Measurements from ENCODE around the gene DOCK1.
"Not testable (repeated sequence)": the region's sequence is repeated elsewhere in the genome, so short reads cannot be mapped to it uniquely, and the experiment has no call there.

DOCK1 gene

DNA sequence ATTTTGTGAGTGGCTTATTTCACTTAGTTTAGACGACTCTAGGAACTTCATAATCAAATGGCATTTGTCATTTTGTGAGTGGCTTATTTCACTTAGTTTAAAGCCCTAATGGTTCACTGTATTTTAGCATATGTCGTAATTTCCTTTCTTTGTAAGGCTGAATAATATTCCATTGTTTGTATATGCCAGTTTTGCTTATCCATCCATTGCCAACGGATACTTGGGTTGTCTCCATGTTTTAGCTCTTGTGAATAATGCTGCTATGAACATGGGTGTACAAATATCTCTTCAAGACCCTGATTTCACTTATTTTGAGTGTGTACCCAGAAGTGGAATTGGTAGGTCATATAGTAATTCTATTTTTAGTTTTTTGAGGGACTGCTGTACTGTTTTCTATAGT lies 31.8 kb downstream of the DOCK1 start:
- no peaks in the 10 kb centered on the region for H3K4me1 ChIP-seq (ENCODE audit: insufficient read depth, low read length, poor library complexity, severe bottlenecking)
- H3F3A ChIP-seq (ENCODE audit: low read depth), result no peaks in the 10 kb centered on the region
- no peaks in the 10 kb centered on the region for H3K79me2 ChIP-seq (ENCODE audit: insufficient read depth, low read length)
- no peaks in the 10 kb centered on the region for H3K9me2 ChIP-seq (replicated peaks; ENCODE audit: low read depth, low read length)
- no peaks in the 10 kb centered on the region for H3K36me3 ChIP-seq (ENCODE audit: insufficient read depth, low read length)
- TF ChIP-seq, protein P1, sequence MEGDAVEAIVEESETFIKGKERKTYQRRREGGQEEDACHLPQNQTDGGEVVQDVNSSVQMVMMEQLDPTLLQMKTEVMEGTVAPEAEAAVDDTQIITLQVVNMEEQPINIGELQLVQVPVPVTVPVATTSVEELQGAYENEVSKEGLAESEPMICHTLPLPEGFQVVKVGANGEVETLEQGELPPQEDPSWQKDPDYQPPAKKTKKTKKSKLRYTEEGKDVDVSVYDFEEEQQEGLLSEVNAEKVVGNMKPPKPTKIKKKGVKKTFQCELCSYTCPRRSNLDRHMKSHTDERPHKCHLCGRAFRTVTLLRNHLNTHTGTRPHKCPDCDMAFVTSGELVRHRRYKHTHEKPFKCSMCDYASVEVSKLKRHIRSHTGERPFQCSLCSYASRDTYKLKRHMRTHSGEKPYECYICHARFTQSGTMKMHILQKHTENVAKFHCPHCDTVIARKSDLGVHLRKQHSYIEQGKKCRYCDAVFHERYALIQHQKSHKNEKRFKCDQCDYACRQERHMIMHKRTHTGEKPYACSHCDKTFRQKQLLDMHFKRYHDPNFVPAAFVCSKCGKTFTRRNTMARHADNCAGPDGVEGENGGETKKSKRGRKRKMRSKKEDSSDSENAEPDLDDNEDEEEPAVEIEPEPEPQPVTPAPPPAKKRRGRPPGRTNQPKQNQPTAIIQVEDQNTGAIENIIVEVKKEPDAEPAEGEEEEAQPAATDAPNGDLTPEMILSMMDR (conservative IDR thresholded peaks at IDR 0.05; ENCODE audit: low read length), result no peak
- no peak for TF ChIP-seq EZH2phosphoT487 (IDR thresholded peaks at IDR 0.05; ENCODE audit: borderline replicate concordance)
- H4K20me1 ChIP-seq (ENCODE audit: insufficient read depth, low read length, poor library complexity, severe bottlenecking), result no peaks in the 10 kb centered on the region
- no peak overlapping the region for H3K9ac ChIP-seq (ENCODE audit: low read depth, low read length, poor library complexity, severe bottlenecking)
- H3K4me2 ChIP-seq (ENCODE audit: low read depth, low read length, poor library complexity, severe bottlenecking), result no peak overlapping the region
- H2AFZ ChIP-seq (ENCODE audit: low read length), result no peak overlapping the region
- peaks cover 6% of the 10 kb centered on the region for H3K9me3 ChIP-seq (ENCODE audit: insufficient read depth, low read depth, low read length)
- H3K4me3 ChIP-seq (ENCODE audit: low read length, poor library complexity, severe bottlenecking), result no peak overlapping the region
- H3K27me3 ChIP-seq (ENCODE audit: insufficient read depth, low read length, poor library complexity, severe bottlenecking), result no peaks in the 10 kb centered on the region

DNA sequence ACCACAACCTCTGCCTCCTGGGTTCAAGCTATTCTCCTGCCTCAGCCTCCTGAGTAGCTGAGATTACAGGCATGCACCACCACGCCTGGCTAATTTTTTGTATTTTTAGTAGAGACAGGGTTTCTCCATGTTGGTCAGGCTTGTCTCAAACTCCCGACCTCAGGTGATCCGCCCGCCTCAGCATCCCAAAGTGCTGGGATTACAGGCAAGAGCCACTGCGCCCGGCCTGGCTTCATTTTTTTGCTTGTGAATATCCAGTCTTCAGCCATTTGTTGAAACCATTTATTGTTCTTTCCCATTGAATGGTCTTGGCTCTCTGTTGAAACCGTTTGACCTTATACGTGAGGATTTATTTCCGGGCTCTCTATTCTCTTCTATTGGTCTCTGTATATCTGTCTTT lies 32.9 kb downstream of the DOCK1 start:
- H3K9me3 ChIP-seq (ENCODE audit: insufficient read depth, low read depth, low read length); H3K4me1 ChIP-seq (ENCODE audit: insufficient read depth, low read length, poor library complexity, severe bottlenecking); H4K20me1 ChIP-seq (ENCODE audit: insufficient read depth, low read length, poor library complexity, severe bottlenecking); H3K4me2 ChIP-seq (ENCODE audit: low read depth, low read length, poor library complexity, severe bottlenecking); H3K79me2 ChIP-seq (ENCODE audit: insufficient read depth, low read length); H3K27me3 ChIP-seq (ENCODE audit: insufficient read depth, low read length, poor library complexity, severe bottlenecking); H3K36me3 ChIP-seq (ENCODE audit: insufficient read depth, low read length); H3K4me3 ChIP-seq (ENCODE audit: low read length, poor library complexity, severe bottlenecking); H3K9ac ChIP-seq (ENCODE audit: low read depth, low read length, poor library complexity, severe bottlenecking); H2AFZ ChIP-seq (ENCODE audit: low read length); H3K9me2 ChIP-seq (replicated peaks; ENCODE audit: low read depth, low read length); H3F3A ChIP-seq (ENCODE audit: low read depth): not testable (repeated sequence)

DNA sequence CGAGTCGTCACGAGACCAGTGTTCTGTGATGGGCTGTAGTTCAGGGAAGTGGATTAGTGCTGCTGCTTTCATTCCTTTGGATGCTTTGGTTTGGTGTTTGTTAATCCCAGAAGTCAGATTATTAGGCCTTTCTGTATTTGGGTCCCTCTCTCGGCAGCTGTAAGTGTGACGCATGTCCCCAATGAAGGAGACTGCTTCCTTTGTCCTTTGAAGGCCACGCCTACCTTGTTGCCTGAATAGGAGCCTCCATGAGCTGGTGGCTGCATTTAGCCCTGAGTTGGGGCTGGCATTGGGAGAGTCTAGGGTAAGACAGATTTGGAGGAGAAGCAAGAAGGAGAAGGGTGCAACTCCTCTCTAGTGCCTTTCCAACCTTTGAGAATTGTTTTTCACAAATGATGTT lies 34.5 kb downstream of the DOCK1 start:
- no peaks in the 10 kb centered on the region for H3K27me3 ChIP-seq (ENCODE audit: insufficient read depth, low read length, poor library complexity, severe bottlenecking)
- no peaks in the 10 kb centered on the region for H3K79me2 ChIP-seq (ENCODE audit: insufficient read depth, low read length)
- TF ChIP-seq EZH2phosphoT487 (IDR thresholded peaks at IDR 0.05; ENCODE audit: borderline replicate concordance), result no peak
- TF ChIP-seq, protein P1 (conservative IDR thresholded peaks at IDR 0.05; ENCODE audit: low read length), result no peak
- H4K20me1 ChIP-seq (ENCODE audit: insufficient read depth, low read length, poor library complexity, severe bottlenecking), result no peaks in the 10 kb centered on the region
- H3K36me3 ChIP-seq (ENCODE audit: insufficient read depth, low read length), result no peaks in the 10 kb centered on the region
- no peaks in the 10 kb centered on the region for H3K9me2 ChIP-seq (replicated peaks; ENCODE audit: low read depth, low read length)
- H3K4me2 ChIP-seq (ENCODE audit: low read depth, low read length, poor library complexity, severe bottlenecking), result no peak overlapping the region
- no peak overlapping the region for H2AFZ ChIP-seq (ENCODE audit: low read length)
- no peak overlapping the region for H3K9ac ChIP-seq (ENCODE audit: low read depth, low read length, poor library complexity, severe bottlenecking)
- H3K9me3 ChIP-seq (ENCODE audit: insufficient read depth, low read depth, low read length), result peaks cover 6% of the 10 kb centered on the region
- H3K4me3 ChIP-seq (ENCODE audit: low read length, poor library complexity, severe bottlenecking), result no peak overlapping the region
- no peaks in the 10 kb centered on the region for H3F3A ChIP-seq (ENCODE audit: low read depth)
- no peaks in the 10 kb centered on the region for H3K4me1 ChIP-seq (ENCODE audit: insufficient read depth, low read length, poor library complexity, severe bottlenecking)

DNA sequence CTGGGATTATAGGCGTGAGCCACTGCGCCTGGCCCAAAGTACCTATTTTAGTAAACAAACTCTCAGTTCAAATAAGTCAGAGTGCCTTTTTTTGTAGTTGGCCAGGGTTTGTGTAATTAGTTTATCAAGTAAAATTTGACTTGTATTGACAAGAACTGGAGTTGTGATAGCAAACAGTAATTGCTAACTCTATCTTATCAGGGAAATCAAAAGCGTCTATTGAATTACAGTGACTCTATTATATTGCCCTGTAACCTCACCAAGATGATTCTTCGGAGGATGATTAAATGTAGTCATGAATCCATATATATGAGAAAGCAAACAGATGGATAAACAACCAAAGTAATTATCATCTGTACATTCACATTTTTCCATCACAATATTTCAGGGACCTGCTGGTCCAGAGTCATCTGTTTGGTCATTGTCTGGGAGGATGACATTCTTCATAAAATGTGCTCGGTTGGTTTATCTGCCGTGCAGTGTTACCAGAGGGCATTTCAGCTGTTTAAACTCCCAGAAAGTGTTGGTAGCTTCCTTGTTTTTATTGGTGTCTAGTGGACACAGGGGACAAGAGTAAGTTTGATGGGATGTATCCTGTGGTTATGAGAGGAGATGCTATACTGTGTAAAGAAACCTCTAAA lies 35.6 kb downstream of the DOCK1 start:
- H3K9me2 ChIP-seq (replicated peaks; ENCODE audit: low read depth, low read length), result no peaks in the 10 kb centered on the region
- no peak overlapping the region for H3K4me3 ChIP-seq (ENCODE audit: low read length, poor library complexity, severe bottlenecking)
- H3K79me2 ChIP-seq (ENCODE audit: insufficient read depth, low read length), result no peaks in the 10 kb centered on the region
- TF ChIP-seq, protein P1 (conservative IDR thresholded peaks at IDR 0.05; ENCODE audit: low read length), result no peak
- no peak for TF ChIP-seq EZH2phosphoT487 (IDR thresholded peaks at IDR 0.05; ENCODE audit: borderline replicate concordance)
- no peak overlapping the region for H2AFZ ChIP-seq (ENCODE audit: low read length)
- H3K9ac ChIP-seq (ENCODE audit: low read depth, low read length, poor library complexity, severe bottlenecking), result no peak overlapping the region
- no peak overlapping the region for H3K4me2 ChIP-seq (ENCODE audit: low read depth, low read length, poor library complexity, severe bottlenecking)
- H3K9me3 ChIP-seq (ENCODE audit: insufficient read depth, low read depth, low read length), result peaks cover 6% of the 10 kb centered on the region
- H3K4me1 ChIP-seq (ENCODE audit: insufficient read depth, low read length, poor library complexity, severe bottlenecking), result no peaks in the 10 kb centered on the region
- H4K20me1 ChIP-seq (ENCODE audit: insufficient read depth, low read length, poor library complexity, severe bottlenecking), result no peaks in the 10 kb centered on the region
- H3K27me3 ChIP-seq (ENCODE audit: insufficient read depth, low read length, poor library complexity, severe bottlenecking), result no peaks in the 10 kb centered on the region
- H3F3A ChIP-seq (ENCODE audit: low read depth), result no peaks in the 10 kb centered on the region
- H3K36me3 ChIP-seq (ENCODE audit: insufficient read depth, low read length), result no peaks in the 10 kb centered on the region
